Osteoblast (primary cell): Measurements from ENCODE around the gene RNLS. TPM values are rescaled to one million over a fixed set of nuclear protein-coding genes. Genes with fewer than 3 reads are reported as not detected.

Experiments
- DNase-seq: peaks from one replicate; pipeline ENCODE4 v3.0.0; 2011; ENCODE audit warnings: low spot score, mixed read lengths; ENCODE audit not compliant: insufficient read length; ENCODE audit errors: missing footprints
- H2AFZ ChIP-seq: 2 replicates; pipeline ENCODE4 v1.6.0; 2011; ENCODE audit warnings: mild to moderate bottlenecking, low read length
- H3K27ac ChIP-seq: 2 replicates; pipeline ENCODE4 v1.5.1; 2011; ENCODE audit warnings: mild to moderate bottlenecking, low read depth, low read length, moderate library complexity
- H3K27me3 ChIP-seq: 2 replicates; pipeline ENCODE4 v1.6.0; 2012; ENCODE audit warnings: mild to moderate bottlenecking, control low read depth, inconsistent platforms, low read length, moderate library complexity; ENCODE audit not compliant: insufficient read depth
- H3K36me3 ChIP-seq: 2 replicates; pipeline ENCODE4 v1.5.1; 2011; ENCODE audit warnings: mild to moderate bottlenecking, low read length, control low read depth, moderate library complexity; ENCODE audit not compliant: insufficient read depth
- H3K4me1 ChIP-seq: 2 replicates; pipeline ENCODE4 v1.5.1; 2011; ENCODE audit warnings: mild to moderate bottlenecking, low read length, control low read depth, moderate library complexity; ENCODE audit not compliant: insufficient read depth
- H3K4me2 ChIP-seq: 2 replicates; pipeline ENCODE4 v1.6.0; 2011; ENCODE audit warnings: mild to moderate bottlenecking, low read length; ENCODE audit not compliant: insufficient read depth
- H3K4me3 ChIP-seq: fragments of 200-600 bp; sonication (generic); 3 replicates; pipeline ENCODE4 v1.5.1; 2012; ENCODE audit warnings: mild to moderate bottlenecking, low read length, inconsistent platforms; ENCODE audit not compliant: insufficient read depth
- H3K79me2 ChIP-seq: 2 replicates; pipeline ENCODE4 v1.6.0; 2012; ENCODE audit warnings: mild to moderate bottlenecking, low read length, control low read depth, inconsistent platforms; ENCODE audit not compliant: insufficient read depth
- H3K9me3 ChIP-seq: 2 replicates; pipeline ENCODE4 v1.5.1; 2011; ENCODE audit warnings: low read depth, low read length, control low read depth
- H4K20me1 ChIP-seq: 2 replicates; pipeline ENCODE4 v1.6.0; 2012; ENCODE audit warnings: mild to moderate bottlenecking, low read length, control low read depth; ENCODE audit not compliant: insufficient read depth
- CTCF ChIP-seq: IDR thresholded peaks from 2 replicates; pipeline ENCODE4 v1.5.1; 2011; ENCODE audit warnings: mild to moderate bottlenecking, low read depth, low read length, moderate library complexity; ENCODE audit errors: extremely low read depth
- total RNA-seq: library from RNA; depleted of rRNA; stranded (reverse); fragments of >200 nt; gene quantifications from 2 replicates; pipeline ENCODE4 v1.2.3, GENCODE V29; 2012

RNLS gene
- total RNA-seq, 1 donor, result 22.4 TPM

GRCh38 chr10:88423732-88424131, 159.4 kb downstream of the RNLS start:
- no peaks in the 10 kb centered on the region for H3K79me2 ChIP-seq
- no peaks in the 10 kb centered on the region for H3K36me3 ChIP-seq
- peaks cover 4% of the 10 kb centered on the region for H3K4me1 ChIP-seq
- no peak overlapping the region for H3K4me3 ChIP-seq
- no peak for DNase-seq
- no peak overlapping the region for H3K4me2 ChIP-seq
- H4K20me1 ChIP-seq, result no peaks in the 10 kb centered on the region
- H3K27ac ChIP-seq, result no peak overlapping the region
- H3K27me3 ChIP-seq, result no peaks in the 10 kb centered on the region
- H2AFZ ChIP-seq, result no peak overlapping the region
- no peak for TF ChIP-seq CTCF
- H3K9me3 ChIP-seq, result no peaks in the 10 kb centered on the region

- Histone ChIP-seq H3K9me3 (no peaks in the 10 kb centered on the region), H3K27me3 (no peaks in the 10 kb centered on the region), H2AFZ (no peak overlapping the region), H4K20me1 (no peaks in the 10 kb centered on the region), H3K36me3 (no peaks in the 10 kb centered on the region), H3K27ac (no peak overlapping the region), H3K4me1 (peaks cover 3% of the 10 kb centered on the region), H3K79me2 (no peaks in the 10 kb centered on the region), H3K4me2 (no peak overlapping the region), H3K4me3 (no peak overlapping the region)
- TF ChIP-seq CTCF, result no peak
- DNase-seq, result no peak
Measured at GRCh38 chr10:88421590-88421989, 161.5 kb downstream of the RNLS start.

- Histone ChIP-seq H3K4me1 (peaks cover 3% of the 10 kb centered on the region), H3K27me3 (no peaks in the 10 kb centered on the region), H2AFZ (no peak overlapping the region), H3K27ac (no peak overlapping the region), H4K20me1 (no peaks in the 10 kb centered on the region), H3K36me3 (no peaks in the 10 kb centered on the region), H3K4me2 (no peak overlapping the region), H3K9me3 (no peaks in the 10 kb centered on the region), H3K4me3 (no peak overlapping the region), H3K79me2 (no peaks in the 10 kb centered on the region)
- no peak for DNase-seq
- no peak for TF ChIP-seq CTCF
Measured at GRCh38 chr10:88418871-88419270, 164.2 kb downstream of the RNLS start.

- Histone ChIP-seq H2AFZ (peak overlapping the region; percentile 8), H3K4me1 (peaks cover 3% of the 10 kb centered on the region), H3K27ac (no peak overlapping the region), H3K4me2 (no peak overlapping the region), H3K9me3 (no peaks in the 10 kb centered on the region), H4K20me1 (no peaks in the 10 kb centered on the region), H3K27me3 (no peaks in the 10 kb centered on the region), H3K36me3 (no peaks in the 10 kb centered on the region), H3K4me3 (no peak overlapping the region), H3K79me2 (no peaks in the 10 kb centered on the region)
- TF ChIP-seq CTCF, result no peak
- DNase-seq, result no peak
Measured at GRCh38 chr10:88417387-88418030, 165.6 kb downstream of the RNLS start.
